GM19395 (cell line): ENCODE results near the gene PDK3.

ENCODE experiments used
- ATAC-seq: cut with Tn5 transposase; IDR thresholded peaks from one replicate; pipeline ENCODE4 v1.9.1; 2021; ENCODE audit warnings: mild to moderate bottlenecking, moderate library complexity; ENCODE audit not compliant: unreplicated experiment

PDK3 gene

GRCh38 chrX:24480400-24480865, 15.3 kb downstream of the PDK3 start:
- peak; percentile 45 for ATAC-seq

GRCh38 chrX:24482823-24483415, 17.8 kb downstream of the PDK3 start:
- no peak for ATAC-seq

- ATAC-seq: no peak
Observed at GRCh38 chrX:24483596-24483995, 18.5 kb downstream of the PDK3 start.

GRCh38 chrX:24485323-24485722, 20.2 kb downstream of the PDK3 start:
- ATAC-seq: no peak

- ATAC-seq: no peak
Observed at GRCh38 chrX:24485976-24486680, 21.0 kb downstream of the PDK3 start.

- no peak for ATAC-seq
Observed at GRCh38 chrX:24487571-24487970, 22.5 kb downstream of the PDK3 start.

- no peak for ATAC-seq
Observed at GRCh38 chrX:24491741-24492140, 26.7 kb downstream of the PDK3 start.

- ATAC-seq: no peak
Observed at GRCh38 chrX:24493740-24494581, 28.9 kb downstream of the PDK3 start.

GRCh38 chrX:24494647-24495075, 29.6 kb downstream of the PDK3 start:
- ATAC-seq: no peak

- ATAC-seq: no peak
Observed at GRCh38 chrX:24495700-24496099, 30.6 kb downstream of the PDK3 start.

GRCh38 chrX:24498181-24498580, 33.1 kb downstream of the PDK3 start:
- ATAC-seq: no peak

- ATAC-seq: peak; percentile 56
Observed at GRCh38 chrX:24498975-24499374, 33.9 kb downstream of the PDK3 start.

- ATAC-seq: peak; percentile 87
Observed at GRCh38 chrX:24506082-24506481, 41.0 kb downstream of the PDK3 start.

- ATAC-seq: no peak
Observed at GRCh38 chrX:24508375-24508774, 43.3 kb downstream of the PDK3 start.

GRCh38 chrX:24513416-24513815, 48.3 kb downstream of the PDK3 start:
- peak; percentile 96 for ATAC-seq

GRCh38 chrX:24515447-24515846, 50.4 kb downstream of the PDK3 start:
- no peak for ATAC-seq

- ATAC-seq: no peak
Observed at GRCh38 chrX:24520472-24520871, 55.4 kb downstream of the PDK3 start.

- no peak for ATAC-seq
Observed at GRCh38 chrX:24525455-24525854, 60.4 kb downstream of the PDK3 start.

- ATAC-seq: no peak
Observed at GRCh38 chrX:24526616-24527015, 61.5 kb downstream of the PDK3 start.

- no peak for ATAC-seq
Observed at GRCh38 chrX:24528605-24529004, 63.5 kb downstream of the PDK3 start.

GRCh38 chrX:24536551-24536950, 71.5 kb downstream of the PDK3 start:
- ATAC-seq: no peak

GRCh38 chrX:24542756-24543155, 77.7 kb downstream of the PDK3 start:
- ATAC-seq: no peak
